ENCODE measurements around the gene GJB5. TPM values are rescaled to one million over a fixed set of nuclear protein-coding genes. Genes with fewer than 3 reads are reported as not detected.
"Not testable (repeated sequence)": the region's sequence is repeated elsewhere in the genome, so short reads cannot be mapped to it uniquely, and the experiment has no call there.

GJB5 gene
- total RNA-seq, 2 donors from 2014 or later = not detected

DNA sequence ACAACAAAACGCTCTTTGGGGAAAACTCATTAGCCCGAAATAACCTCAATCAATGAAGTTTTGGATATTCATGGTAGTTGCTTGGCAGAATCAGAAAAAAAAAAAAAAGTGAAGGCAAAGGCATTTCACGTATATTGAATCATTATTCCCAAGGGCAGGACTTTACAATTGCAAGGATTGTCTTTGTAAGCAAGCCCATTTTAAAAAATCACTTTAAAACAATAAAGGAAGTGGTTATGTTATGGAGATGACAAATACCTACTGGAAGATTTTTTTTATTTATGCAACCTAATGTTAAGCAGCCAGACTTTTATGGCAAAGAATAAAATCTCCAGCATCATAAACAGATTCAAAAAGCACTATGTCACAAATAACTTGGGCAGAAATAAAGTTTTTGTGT is 14.0 kb downstream of the GJB5 start:
- ATAC-seq (no peak), DNase-seq (no peak)
- intact Hi-C loops (cut with DNase I) = no loop called here

DNA sequence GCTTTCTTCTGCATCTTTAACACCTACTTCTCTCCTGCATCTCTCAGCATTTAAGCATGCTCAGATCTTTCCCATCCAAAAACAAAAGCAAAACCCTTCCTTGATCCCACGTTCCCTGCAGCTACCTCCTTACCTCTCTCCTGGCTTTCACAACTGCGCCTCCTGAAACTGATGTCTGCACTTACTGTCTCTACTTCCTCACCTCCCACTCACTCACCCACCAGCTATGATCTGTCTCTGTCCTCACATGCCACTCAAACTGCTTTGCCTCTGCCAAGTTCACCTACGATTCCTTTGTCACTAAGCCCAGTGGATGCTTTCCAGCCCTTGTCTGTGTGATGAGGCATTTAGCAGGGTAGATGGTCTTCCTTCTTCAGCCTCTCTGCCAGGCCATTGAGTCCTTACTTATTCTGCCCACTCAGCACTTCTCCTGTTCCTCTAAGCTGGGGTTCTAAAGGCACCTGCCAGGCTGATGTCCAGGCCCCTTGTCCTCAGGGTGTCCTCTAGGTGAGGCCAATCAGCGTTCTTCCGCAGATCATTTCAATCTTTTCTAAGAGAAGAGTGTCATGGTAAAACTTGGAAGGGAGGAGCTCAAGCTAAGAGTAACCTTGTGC is 16.2 kb downstream of the GJB5 start:
- no peak for DNase-seq
- intact Hi-C loops (cut with DNase I) = no loop called here
- ATAC-seq = no peak

DNA sequence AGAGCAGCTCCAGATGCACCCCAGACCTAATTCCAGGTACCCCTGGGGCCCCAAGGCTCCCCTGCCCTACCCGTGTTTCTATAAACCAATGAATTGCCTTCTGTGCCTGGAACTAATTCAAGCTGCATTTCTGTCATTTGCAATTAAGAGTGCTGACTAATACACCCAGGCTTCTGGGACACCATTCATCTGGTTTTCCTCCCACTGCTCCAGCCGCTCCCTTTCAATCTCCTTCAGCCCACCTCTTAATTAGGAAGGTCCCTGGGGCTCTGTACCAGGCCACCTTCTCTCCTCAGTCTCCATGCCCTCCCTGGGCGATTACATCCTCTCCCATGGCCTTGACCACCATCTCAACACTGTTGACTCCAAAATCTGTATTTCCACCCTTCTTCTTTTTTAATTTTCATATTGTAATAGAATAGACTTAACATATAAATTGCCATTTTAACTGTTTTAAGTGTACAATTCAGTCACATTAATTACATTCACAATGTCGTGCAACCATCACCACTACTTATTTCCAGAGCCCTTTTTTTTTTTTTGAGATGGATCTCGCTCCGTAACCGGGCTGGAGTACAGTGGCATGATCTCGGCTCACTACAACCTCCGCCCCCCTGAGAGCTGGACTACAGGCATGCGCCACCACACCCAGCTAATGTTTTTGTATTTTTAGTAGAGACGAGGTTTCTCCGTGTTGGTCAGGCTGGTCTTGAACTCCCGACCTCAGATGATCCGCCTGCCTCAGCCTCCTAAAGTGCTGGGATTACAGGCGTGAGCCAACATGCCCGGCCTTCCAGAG is 16.9 kb downstream of the GJB5 start:
- intact Hi-C loops (cut with DNase I) = no loop called here
- ATAC-seq (no peak), DNase-seq (no peak)

DNA sequence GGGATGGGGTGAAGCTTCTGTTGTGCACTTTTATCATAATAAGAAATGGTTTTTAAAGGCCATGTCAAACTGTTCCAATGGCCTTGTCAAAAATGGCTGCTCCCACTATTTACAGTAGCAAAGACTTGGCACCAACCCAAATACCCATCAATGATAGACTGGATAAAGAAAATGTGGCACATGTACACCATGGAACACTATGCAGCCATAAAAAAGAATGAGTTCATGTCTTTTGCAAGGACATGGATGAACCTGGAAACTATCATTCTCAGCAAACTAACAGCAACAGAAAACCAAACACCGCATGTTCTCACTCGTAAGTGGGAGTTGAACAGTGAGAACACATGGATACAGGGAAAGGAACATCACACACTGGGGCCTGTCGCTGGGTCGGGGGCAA is 18.3 kb downstream of the GJB5 start:
- intact Hi-C loops (cut with DNase I); DNase-seq; ATAC-seq: not testable (repeated sequence)

DNA sequence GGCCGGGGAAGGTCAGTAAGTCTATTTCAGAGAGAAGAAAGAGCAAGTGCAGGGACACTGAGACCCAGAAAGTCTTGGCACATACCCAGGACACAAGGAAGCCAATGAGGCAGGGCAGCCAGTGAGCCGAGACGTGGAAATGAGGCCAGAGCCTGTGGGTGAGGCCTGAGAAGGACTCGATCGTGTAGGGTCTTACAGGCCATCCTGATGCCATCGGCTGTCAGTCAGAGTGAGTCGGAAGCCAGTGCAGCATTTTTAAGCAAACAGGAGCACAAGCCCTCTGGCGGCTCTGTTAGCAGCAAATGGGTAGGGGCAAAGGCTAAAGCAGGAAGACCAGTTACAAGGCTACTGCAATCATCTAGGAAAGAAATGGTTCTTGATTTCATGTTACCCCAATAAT is 20.1 kb downstream of the GJB5 start:
- ATAC-seq = no peak
- intact Hi-C loops (cut with DNase I) = no loop called here
- DNase-seq = no peak

DNA sequence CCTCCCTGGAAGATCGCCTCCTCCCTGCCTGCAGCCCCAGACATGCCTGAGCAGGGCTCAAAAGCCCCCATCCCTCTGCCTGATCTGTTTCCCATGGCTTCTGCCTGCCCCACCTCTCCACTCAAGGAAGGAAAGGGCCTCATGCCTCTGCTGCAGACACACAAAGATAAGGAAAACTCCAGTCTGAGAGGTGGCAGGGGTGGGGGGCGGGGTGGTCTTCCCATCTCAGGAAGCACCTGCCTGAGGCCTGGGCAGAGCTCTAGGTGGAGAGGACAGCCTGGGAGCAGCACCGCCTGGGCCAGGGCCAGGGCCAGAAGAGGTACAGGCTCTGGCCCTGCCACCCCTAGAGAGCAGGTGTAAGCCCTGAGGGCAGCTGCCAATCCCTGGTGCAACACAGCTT is 22.1 kb downstream of the GJB5 start:
- intact Hi-C loops (cut with DNase I) = no loop called here

DNA sequence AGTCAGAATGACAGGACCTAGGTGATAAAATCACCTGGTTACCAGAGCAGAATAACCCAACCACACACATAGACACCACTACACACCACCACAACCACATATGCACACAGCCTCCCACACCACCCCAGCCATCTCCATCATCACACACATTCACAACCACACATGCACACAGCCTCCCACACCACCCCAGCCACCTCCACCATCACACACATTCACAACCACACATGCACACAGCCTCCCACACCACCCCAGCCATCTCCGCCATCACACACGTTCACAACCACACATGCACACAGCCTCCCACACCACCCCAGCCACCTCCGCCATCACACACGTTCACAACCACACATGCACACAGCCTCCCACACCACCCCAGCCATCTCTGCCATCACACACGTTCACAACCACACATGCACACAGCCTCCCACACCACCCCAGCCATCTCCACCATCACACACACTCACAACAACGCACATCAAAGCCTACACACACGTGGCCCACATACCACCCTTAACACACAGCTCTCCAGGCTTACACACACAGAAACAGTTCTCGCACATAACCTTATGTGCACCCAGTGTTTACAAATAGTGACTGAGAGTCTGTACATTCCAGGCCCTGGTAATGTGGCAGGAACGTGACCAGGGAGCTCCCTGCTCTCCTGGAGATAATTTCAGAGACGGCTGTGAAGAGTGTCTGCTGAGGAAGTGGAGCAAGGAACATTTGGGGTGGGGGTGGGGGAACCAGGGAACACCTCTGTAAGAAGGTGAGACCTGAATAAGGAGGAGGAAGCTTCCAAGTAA is 22.9 kb downstream of the GJB5 start:
- ATAC-seq (no peak), DNase-seq (no peak)
- intact Hi-C loops (cut with DNase I) = no loop called here

More for the DNA sequence above, 22.1 kb downstream of the GJB5 start:
- ATAC-seq (no peak), DNase-seq (no peak)

DNA sequence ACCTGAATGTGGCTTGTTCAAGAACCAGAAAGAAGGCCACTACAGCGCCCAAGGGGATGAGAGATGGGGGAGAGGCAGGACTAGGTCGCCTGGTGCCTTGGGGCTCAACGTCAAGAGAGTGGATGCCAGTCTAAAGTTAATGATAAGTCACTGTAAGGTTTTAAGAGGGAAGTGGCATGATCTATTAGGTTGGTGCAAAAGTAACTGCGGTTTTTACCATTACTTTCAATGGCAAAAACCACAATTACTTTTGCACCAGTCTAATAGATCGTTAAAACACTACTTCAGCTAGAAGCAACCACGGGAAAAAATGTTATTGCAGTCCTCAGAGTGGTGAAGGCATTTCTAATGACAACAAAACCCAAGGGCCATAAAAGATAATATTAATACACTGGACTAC is 23.5 kb downstream of the GJB5 start:
- DNase-seq = no peak
- ATAC-seq = no peak
- intact Hi-C loops (cut with DNase I) = no loop called here

DNA sequence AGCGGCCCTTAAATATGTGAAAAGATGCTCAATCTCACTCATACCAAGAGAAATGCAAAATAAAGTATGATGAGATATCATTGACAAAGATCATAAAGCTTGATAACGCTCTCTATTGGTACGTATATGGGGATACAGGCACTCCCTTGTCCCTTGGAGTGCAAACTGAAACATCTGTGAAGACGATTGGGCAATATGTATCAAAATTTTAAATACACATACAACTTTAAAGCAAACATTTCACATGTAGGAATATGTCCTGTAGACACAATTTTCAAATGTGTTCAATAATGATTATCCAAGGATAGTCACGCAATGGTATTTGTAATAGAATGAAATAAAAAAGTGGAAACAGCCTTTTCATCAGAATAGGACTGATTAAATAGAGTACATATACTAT is 24.2 kb downstream of the GJB5 start:
- ATAC-seq (no peak), DNase-seq (no peak)
- intact Hi-C loops (cut with DNase I) = no loop called here

DNA sequence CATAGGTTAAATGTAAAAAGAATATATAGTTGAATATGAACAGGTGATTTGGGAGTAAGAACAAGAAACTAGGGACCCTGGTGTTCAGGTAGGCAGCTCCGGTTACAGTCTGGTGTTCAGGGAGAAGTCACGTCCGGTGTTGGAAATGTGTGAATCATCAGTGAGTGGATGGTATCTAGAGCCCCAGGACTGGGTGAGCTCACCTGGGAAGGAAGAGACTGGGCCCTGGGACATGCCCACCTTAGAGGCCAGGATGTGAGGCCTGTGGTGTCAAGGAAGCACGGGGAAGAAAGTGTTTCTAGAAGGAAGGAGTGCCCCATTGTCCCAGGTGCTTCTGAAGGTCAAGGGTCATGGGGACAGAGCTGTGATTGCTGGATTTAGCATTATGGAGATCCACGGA is 24.7 kb downstream of the GJB5 start:
- ATAC-seq (no peak), DNase-seq (no peak)
- intact Hi-C loops (cut with DNase I) = no loop called here

DNA sequence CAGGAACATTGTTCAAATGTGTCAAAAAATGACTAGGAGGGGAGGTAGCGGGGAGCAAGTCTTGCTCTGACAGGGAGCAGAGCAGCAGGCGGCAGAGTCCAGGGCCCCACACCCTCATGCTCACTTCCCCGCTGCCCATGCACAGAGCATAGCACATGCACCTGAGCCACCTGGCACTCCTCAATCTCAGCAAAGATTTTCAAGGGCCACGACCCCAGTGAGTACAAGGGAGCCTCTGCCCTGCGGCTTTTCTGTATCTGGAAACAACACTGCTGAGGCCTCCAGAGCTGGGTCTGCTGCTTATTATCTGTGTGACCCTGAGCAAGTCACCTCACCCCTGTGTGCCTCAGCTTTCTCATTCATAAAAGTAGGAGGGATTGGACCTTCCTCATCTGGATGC is 25.1 kb downstream of the GJB5 start:
- intact Hi-C loops (cut with DNase I) = no loop called here
- no peak for ATAC-seq
- no peak for DNase-seq

DNA sequence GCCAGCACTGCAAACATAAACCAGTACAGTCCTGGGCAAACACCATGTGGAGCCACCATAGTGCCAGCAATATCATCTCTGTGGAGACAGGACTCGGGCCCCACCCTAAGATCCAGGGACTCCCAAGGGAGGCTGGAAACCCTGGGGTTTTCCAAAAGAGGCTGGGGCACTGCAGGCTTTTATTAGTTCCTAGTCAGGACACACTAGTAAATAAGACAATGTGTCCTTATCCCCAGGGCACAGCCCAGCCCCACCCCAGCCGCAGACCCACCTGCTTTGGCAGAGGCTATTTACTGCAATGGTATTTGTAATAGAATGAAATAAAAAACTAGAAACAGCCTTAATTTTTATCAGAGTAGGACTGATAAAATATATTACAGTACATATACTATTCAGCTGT is 25.7 kb downstream of the GJB5 start:
- DNase-seq (no peak), ATAC-seq (no peak)
- intact Hi-C loops (cut with DNase I) = no loop called here

DNA sequence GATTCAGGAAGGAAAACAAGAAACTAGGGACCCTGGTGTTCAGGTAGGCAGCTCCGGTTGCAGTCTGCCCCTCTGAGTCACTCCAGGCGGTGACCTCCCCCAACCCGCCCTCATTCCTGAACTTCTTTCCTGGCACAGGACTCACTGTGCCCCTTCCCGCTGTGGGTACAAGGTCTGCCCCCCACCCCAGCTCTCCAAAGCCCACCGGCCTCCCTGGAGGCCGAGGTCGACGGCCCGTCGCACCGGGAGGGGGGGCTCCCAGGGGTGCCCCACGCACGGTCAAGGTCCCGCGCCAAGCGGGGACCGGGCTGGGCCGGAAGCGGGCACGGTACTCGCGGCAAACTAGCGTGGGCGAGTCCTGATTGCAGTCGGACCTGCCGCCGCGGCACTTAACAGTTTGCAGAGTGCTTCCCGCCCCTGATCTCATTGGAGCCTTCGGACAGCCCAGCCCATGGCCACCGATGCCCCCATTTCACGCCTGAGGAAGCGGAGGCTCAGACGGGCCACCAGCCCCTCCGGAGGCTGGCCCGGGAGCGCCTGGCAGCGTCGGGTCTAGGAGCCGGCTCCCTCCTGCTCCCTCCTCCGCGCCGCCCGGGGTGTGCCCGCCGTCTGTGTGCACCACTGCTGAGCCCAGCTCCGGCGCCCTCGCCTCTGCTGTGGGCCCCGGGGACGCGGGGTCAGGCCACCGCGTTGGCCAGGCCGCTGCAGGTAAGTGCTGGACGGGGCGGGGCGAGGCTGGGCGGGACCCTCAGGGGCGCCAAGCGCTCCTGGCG is 26.4 kb downstream of the GJB5 start, which contains the start of gene GJB3:
TSS of gene GJB3 (plus strand) at position 144 of the 773 bp plus-strand sequence. CDS start 3,549 bp downstream, outside the sequence.
- intact Hi-C loops (cut with DNase I) = no loop called here
- ATAC-seq = peak in 1 of 2 donors; percentile 38
- DNase-seq = no peak

DNA sequence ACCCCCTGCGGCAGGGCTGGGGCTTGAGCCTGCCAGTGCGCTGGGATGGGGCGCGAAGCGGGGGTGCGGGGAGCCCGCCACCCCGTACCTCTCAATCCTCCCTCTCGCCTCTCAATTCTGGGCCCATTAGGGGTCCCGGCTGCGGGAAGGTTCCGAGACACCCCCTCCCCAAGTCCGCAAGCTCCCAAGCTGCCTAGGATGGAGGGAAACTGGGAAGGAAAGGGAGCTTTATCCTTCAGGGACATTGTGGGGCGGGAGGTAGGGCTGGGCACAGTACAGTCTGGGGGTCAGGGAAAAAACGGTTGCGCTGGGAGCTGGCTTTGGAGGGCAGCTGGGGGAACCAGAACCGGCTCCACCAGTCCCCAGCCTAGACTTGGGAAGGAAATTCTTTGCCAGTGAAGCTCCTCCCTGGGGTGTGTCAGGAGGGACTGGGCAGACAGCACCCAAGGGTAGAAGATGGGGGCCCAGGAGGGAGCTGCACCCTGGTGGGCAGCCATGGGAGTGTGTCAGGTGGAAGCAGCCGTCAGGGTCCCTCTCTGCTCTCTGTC is 27.1 kb downstream of the GJB5 start:
- intact Hi-C loops (cut with DNase I) = no loop called here
- no peak for ATAC-seq
- no peak for DNase-seq

DNA sequence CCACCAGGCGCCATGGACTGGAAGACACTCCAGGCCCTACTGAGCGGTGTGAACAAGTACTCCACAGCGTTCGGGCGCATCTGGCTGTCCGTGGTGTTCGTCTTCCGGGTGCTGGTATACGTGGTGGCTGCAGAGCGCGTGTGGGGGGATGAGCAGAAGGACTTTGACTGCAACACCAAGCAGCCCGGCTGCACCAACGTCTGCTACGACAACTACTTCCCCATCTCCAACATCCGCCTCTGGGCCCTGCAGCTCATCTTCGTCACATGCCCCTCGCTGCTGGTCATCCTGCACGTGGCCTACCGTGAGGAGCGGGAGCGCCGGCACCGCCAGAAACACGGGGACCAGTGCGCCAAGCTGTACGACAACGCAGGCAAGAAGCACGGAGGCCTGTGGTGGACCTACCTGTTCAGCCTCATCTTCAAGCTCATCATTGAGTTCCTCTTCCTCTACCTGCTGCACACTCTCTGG is 29.9 kb downstream of the GJB5 start:
- intact Hi-C loops (cut with DNase I) = loop anchor here in 1 of 2 donors (5.0 kb wide), 1 partner anchor 68 kb away; no protein-coding TSS in a partner anchor
- DNase-seq = no peak
- ATAC-seq = no peak

DNA sequence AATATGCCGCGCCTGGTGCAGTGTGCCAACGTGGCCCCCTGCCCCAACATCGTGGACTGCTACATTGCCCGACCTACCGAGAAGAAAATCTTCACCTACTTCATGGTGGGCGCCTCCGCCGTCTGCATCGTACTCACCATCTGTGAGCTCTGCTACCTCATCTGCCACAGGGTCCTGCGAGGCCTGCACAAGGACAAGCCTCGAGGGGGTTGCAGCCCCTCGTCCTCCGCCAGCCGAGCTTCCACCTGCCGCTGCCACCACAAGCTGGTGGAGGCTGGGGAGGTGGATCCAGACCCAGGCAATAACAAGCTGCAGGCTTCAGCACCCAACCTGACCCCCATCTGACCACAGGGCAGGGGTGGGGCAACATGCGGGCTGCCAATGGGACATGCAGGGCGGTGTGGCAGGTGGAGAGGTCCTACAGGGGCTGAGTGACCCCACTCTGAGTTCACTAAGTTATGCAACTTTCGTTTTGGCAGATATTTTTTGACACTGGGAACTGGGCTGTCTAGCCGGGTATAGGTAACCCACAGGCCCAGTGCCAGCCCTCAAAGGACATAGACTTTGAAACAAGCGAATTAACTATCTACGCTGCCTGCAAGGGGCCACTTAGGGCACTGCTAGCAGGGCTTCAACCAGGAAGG is 30.5 kb downstream of the GJB5 start:
- intact Hi-C loops (cut with DNase I) = loop anchor here in 1 of 2 donors (5.0 kb wide), 1 partner anchor 67 kb away; no protein-coding TSS in a partner anchor
- ATAC-seq = no peak
- DNase-seq = no peak

DNA sequence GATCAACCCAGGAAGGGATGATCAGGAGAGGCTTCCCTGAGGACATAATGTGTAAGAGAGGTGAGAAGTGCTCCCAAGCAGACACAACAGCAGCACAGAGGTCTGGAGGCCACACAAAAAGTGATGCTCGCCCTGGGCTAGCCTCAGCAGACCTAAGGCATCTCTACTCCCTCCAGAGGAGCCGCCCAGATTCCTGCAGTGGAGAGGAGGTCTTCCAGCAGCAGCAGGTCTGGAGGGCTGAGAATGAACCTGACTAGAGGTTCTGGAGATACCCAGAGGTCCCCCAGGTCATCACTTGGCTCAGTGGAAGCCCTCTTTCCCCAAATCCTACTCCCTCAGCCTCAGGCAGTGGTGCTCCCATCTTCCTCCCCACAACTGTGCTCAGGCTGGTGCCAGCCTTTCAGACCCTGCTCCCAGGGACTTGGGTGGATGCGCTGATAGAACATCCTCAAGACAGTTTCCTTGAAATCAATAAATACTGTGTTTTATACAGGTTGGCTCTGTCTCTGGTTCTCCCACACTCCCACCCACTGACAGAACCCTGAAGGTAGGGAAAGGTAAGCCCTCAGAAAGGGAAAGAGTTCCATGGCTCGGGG is 31.1 kb downstream of the GJB5 start:
- no peak for DNase-seq
- ATAC-seq = no peak
- intact Hi-C loops (cut with DNase I) = loop anchor here (2.0 to 5.0 kb wide), 2 partner anchors 66 to 67 kb away; no protein-coding TSS in a partner anchor

Measured in left cardiac atrium (tissue), 4 donors.